GM19463 (cell line): Measurements from ENCODE around the gene CCDC78.

Experiments used
- ATAC-seq: cut with Tn5 transposase; IDR thresholded peaks from one replicate; pipeline ENCODE4 v1.9.1; 2021; ENCODE audit warnings: mild to moderate bottlenecking, moderate library complexity; ENCODE audit not compliant: unreplicated experiment

CCDC78 gene

GRCh38 chr16:711548-712320 is 14.5 kb downstream of the CCDC78 start:
- no peak for ATAC-seq

- ATAC-seq, result no peak
These were observed 15.2 kb downstream of the CCDC78 start for GRCh38 chr16:711084-711483.

GRCh38 chr16:710500-711075 is 15.7 kb downstream of the CCDC78 start:
- ATAC-seq, result no peak

GRCh38 chr16:709566-710499 is 16.4 kb downstream of the CCDC78 start:
- ATAC-seq, result no peak

GRCh38 chr16:708959-709358 is 17.3 kb downstream of the CCDC78 start:
- ATAC-seq, result no peak

- ATAC-seq, result no peak
These were observed 18.2 kb downstream of the CCDC78 start for GRCh38 chr16:708019-708418.

GRCh38 chr16:707062-707538 is 19.1 kb downstream of the CCDC78 start:
- ATAC-seq, result no peak

- ATAC-seq, result no peak
These were observed 19.8 kb downstream of the CCDC78 start for GRCh38 chr16:706189-707061.

- no peak for ATAC-seq
These were observed 20.6 kb downstream of the CCDC78 start, which contains the start of gene FBXL16 for GRCh38 chr16:705431-706188. Gene FBXL16 (minus strand): TSS chr16:705801. CDS start chr16:697405, 8,396 bp downstream.

- no peak for ATAC-seq
These were observed 21.5 kb downstream of the CCDC78 start for GRCh38 chr16:704552-705380.

- no peak for ATAC-seq
These were observed 22.2 kb downstream of the CCDC78 start for GRCh38 chr16:704047-704446.

GRCh38 chr16:703406-703805 is 22.8 kb downstream of the CCDC78 start:
- no peak for ATAC-seq

GRCh38 chr16:702341-702740 is 23.9 kb downstream of the CCDC78 start:
- ATAC-seq, result no peak

GRCh38 chr16:700684-701584 is 25.3 kb downstream of the CCDC78 start:
- no peak for ATAC-seq

GRCh38 chr16:698911-699671 is 27.2 kb downstream of the CCDC78 start:
- ATAC-seq, result no peak

GRCh38 chr16:695355-696089 is 30.7 kb downstream of the CCDC78 start:
- ATAC-seq, result no peak
